RKO (cell line): ENCODE results near the gene MROH2B.
A peak's percentile ranks its signal among the peaks of the same experiment; 100 is the strongest.
"Not testable (repeated sequence)": the region's sequence is repeated elsewhere in the genome, so short reads cannot be mapped to it uniquely, and the experiment has no call there.

Experiments
- DNase-seq: peaks from one replicate; pipeline ENCODE4 v3.0.0-alpha.2; 2016; ENCODE audit warnings: low spot score

The MROH2B gene

GRCh38 chr5:41022600-41022999, 48.5 kb downstream of the MROH2B start:
- DNase-seq = not testable (repeated sequence)

- DNase-seq = no peak
These were observed 58.8 kb downstream of the MROH2B start for GRCh38 chr5:41012318-41012717.

DNA sequence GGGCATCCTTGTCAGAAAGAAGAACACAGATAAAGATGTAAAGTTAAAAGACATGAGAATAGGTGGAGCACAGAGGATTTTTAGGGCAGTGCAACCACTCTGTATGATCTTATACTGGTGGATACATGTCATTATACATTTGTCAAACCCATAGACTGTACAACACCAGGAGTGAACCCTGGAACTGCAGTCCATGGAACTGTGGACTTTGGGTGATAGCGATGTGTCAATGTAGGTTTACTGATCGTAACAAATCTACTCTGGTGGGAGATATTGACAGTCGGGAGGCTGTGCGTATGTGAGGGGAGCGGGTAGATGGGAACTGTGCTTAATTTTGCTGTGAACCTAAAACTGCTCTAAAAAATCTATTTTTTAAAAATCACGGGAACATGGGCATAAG, 60.6 kb downstream of the MROH2B start:
- DNase-seq = no peak

DNA sequence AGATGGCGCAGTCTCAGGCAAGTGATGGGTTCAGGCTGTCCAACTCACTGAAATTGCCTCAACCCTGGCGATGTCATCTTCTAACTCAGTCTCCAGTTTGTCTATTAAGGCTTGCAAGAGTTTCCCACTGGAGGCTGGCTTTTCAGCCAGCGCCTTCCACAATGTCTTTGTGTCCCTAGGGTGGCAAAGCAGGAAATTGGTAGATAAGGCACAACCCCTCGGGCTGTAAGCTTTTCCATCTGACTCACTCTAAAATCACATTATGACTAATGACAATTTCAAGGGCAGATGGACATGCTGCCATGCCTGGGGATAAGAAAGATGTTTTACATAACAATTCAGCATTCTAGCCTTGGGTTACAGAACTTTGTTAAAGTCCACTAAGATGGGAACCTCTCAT, 61.9 kb downstream of the MROH2B start:
- DNase-seq = peak; percentile 41

- DNase-seq = no peak
These were observed 66.2 kb downstream of the MROH2B start for GRCh38 chr5:41004931-41005330.

- DNase-seq = no peak
These were observed 67.3 kb downstream of the MROH2B start for GRCh38 chr5:41003670-41004376.

DNA sequence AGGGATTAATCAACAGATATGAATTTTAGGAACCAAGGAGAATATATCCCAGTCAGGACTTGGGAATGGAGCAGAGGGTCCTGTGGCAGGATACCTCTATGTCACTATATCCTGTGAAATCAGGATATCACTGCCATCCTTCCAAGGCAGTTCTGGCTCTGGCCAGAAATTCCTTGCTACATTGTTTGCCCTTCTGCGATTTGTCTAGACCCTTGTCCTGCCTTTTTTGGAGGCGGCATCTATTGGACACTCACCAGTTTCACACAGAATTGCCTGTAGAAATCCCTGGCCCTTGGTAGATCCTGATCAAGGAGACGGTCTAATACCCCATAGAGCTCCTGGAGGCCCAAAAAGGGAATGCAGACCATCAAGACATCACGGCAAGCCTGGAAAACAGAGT, 71.2 kb downstream of the MROH2B start:
- no peak for DNase-seq

- no peak for DNase-seq
These were observed 72.0 kb downstream of the MROH2B start for GRCh38 chr5:40999142-40999541.

- DNase-seq = no peak
These were observed 75.1 kb downstream of the MROH2B start for GRCh38 chr5:40995801-40996586.

- no peak for DNase-seq
These were observed 79.1 kb downstream of the MROH2B start for GRCh38 chr5:40991981-40992559.

DNA sequence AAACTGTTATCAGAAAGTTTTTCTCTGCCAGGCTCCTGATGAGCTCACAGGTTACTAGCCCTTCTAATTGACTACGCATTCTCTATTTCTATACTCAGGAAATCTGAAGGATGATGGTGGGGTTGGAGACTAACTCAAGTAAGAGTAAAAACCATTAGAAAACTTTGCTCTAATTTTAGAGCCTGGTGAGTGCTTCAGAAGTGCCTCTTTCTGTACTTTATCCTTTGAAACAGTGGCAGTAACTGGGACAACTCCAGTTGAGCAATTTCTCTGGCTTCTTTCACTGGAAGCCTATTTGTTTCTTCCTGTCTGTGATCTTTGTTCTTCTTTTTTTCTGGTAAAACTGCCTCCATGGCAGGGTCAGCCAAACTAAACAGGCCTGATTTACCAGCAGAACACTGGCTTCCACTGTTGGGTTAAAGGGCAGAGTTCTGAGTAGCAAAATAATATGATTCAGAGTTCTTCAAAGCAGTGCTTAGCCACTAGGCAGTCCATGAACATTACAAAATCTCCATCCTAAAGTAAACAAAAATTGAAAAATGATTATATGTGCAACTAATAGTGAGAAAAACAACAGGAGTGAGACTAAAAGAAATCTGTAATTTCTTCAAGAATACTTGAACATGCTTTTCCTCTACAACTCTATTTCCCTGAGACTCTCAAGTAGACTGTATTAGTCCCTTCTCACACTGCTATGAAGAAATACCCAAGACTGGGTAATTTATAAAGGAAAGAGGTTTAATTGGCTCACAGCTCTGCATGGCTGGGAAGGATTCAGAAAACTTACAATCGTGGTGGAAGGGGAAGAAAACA, 79.8 kb downstream of the MROH2B start:
- no peak for DNase-seq

DNA sequence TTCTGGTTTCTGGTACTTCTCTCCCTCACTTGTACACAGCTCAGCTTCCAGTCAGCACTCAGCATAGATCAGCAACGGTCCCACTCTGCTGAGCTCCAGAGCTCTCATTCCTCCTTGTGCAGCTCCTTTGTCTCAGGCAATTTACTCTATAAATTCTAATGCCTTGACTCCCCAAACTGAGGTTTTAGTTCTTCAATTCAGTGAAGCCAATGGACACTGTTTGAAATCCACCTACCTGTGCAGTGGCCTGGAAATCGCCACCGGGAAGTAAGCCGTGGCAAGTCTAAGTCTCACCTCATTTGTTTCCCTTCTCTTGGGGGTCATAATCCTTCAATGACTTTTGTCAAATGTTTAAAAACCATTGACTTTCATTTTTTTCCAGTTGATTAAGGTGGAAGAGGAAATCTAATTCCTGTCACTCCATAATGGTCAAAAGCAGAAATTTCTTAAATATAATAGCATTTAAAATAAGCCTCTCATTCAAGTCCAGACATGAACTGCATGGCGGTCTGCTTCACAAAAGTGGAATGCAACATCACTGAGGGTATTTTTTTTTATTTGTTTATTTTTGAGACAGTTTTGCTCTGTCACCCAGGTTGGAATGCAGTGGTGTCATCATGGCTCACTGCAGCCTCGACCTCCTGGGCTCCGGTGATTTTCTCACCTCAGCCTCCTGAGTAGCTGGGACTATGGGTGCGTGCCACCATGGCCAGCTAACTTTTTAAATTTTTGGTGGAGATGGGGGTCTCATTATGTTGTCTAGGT, 82.2 kb downstream of the MROH2B start:
- DNase-seq = no peak

DNA sequence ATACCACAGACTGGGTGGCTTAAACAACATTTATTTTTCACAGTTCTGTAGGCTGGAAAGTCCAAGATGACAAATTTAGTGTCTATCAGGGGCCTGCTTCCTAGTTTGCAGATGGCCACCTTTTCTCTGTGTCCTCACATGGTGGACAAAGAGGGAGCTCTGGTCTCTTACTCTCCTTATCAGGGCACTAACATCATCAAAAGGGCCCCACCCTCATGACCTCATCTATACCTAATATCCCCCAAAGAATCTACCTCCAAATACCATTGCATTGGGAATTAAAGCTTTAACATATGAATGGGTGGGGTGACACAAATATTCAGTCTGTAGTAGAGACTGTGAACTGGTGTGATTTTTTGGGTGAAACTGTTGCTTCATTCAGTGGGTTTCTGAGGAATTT, 83.8 kb downstream of the MROH2B start:
- no peak for DNase-seq

DNA sequence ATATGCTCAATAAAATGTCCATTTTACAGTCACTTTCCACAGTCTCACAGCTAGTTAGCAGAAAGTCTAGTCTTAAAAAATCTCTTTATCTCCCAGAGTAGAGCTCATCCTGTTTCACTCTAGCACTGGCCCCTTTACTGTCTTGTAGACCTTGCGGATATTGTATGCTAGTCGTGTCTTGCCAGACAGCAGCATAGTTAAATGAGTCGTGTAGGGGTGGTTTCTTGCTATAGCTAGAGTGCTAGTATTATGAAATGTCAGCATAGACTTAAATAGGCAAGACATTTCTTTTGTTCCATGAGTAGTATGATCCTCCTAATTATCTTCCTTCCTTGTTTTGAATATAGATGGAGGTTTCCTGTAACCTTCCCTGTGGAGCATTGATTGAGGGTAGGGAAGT, 84.5 kb downstream of the MROH2B start:
- DNase-seq = no peak

DNA sequence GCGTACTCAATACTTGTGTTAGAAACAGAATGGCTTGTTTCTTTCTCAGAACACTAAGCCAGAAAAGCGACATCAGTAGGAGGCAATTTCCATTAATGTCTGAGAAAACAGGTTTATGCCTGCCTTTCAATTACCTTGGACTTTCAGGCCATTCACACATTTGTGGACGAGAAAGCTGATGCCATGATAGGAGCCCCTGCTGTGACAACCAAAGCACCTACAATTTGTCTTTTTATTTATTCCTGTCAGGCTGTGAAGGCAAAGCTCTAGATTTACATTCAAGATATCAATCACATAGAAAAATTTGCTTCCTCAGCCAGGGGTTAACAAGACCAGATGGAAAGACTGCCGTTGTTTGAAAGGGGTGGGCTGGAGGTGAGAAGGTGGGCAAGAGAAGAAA, 85.6 kb downstream of the MROH2B start:
- no peak for DNase-seq

- no peak for DNase-seq
These were observed 86.3 kb downstream of the MROH2B start for GRCh38 chr5:40984884-40985283.

- no peak for DNase-seq
These were observed 87.4 kb downstream of the MROH2B start for GRCh38 chr5:40983781-40984180.

- DNase-seq = no peak
These were observed 89.7 kb downstream of the MROH2B start for GRCh38 chr5:40981420-40981819.

GRCh38 chr5:40976836-40977235, 94.3 kb downstream of the MROH2B start:
- DNase-seq = no peak

DNA sequence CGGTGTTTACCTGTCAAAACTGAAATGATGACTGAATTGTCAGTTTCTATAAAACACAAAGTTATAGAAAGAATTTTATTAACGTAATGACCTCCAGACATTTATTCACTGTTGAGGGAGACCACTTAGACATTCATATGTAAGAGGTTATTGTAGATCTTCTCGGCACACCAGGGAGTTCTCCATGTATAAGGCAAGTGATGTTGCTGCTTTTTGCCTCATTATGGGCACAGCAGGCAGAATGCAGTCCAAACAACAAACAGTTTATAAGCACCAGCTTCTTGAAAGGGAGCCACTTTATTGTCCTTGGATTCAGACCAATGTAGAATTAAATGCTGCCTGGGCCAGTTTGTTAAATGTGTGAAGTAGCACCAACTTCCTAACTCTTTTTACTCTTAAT, 95.1 kb downstream of the MROH2B start:
- no peak for DNase-seq

- DNase-seq = no peak
These were observed 97.7 kb downstream of the MROH2B start for GRCh38 chr5:40973364-40974004.
